Lower lobe of right lung (tissue), 2 donors: Measurements from ENCODE around the gene ADORA2A. TPM values are rescaled to one million over a fixed set of nuclear protein-coding genes. Genes with fewer than 3 reads are reported as not detected.

Source experiments
- ATAC-seq, 2 donors: fragments of 200-7000 bp; cut with Tn5 transposase; one replicate each; pipeline ENCODE4 v1.9.1; 2020 to 2022; ENCODE audit warnings: mild to moderate bottlenecking in 2 of 2, moderate library complexity in 2 of 2
- DNase-seq: peaks from one replicate; pipeline ENCODE4 v3.0.0-alpha.2; 2020
- H3K27ac ChIP-seq: fragments of 200-600 bp; one replicate; pipeline ENCODE4 v1.8.0; 2022
- H3K27me3 ChIP-seq: fragments of 200-600 bp; one replicate; pipeline ENCODE4 v1.8.0; 2022; ENCODE audit warnings: low read depth
- H3K36me3 ChIP-seq: fragments of 200-600 bp; one replicate; pipeline ENCODE4 v1.8.0; 2022; ENCODE audit warnings: mild to moderate bottlenecking
- H3K4me1 ChIP-seq: fragments of 200-600 bp; one replicate; pipeline ENCODE4 v1.8.0; 2022
- H3K4me3 ChIP-seq: fragments of 200-600 bp; one replicate; pipeline ENCODE4 v1.8.0; 2022; ENCODE audit warnings: mild to moderate bottlenecking
- H3K9me3 ChIP-seq: fragments of 200-600 bp; one replicate; pipeline ENCODE4 v1.8.0; 2022
- CTCF ChIP-seq: fragments of 200-600 bp; IDR thresholded peaks from one replicate; pipeline ENCODE4 v1.8.0; 2022; ENCODE audit warnings: antibody characterized with exemption, mild to moderate bottlenecking
- intact Hi-C: fragments of 100-400 bp; cut with DNase I; formaldehyde crosslinking; loops from one replicate; pipeline ENCODE4 v1.11.0; 2022
- total RNA-seq: library from RNA; stranded (reverse); fragmentation: NEBNext Ultra II Directional; extraction: Animal tissue kit (Norgen Biotek cat#: 25700); gene quantifications from one replicate; pipeline ENCODE4 v1.2.1, GENCODE V29; 2021
- donor health status: DM: no; HTN: yes; CAD: no; lungs with severe emphysema.

The ADORA2A gene
- total RNA-seq, 1 donor from 2014 or later, result 16.0 TPM

GRCh38 chr22:24428751-24429410 is 1.5 kb downstream of the ADORA2A start:
- intact Hi-C loops, result no loop called here
- Histone ChIP-seq H3K27me3 (peaks cover 13% of the 10 kb centered on the region), H3K36me3 (no peaks in the 10 kb centered on the region), H3K9me3 (no peaks in the 10 kb centered on the region), H3K27ac (peak overlapping the region; percentile 12), H3K4me1 (peaks cover 79% of the 10 kb centered on the region), H3K4me3 (peak overlapping the region; percentile 37)
- peak; percentile 26 for DNase-seq
- no peak for TF ChIP-seq CTCF
- no peak for ATAC-seq

GRCh38 chr22:24429411-24430365 is 2.3 kb downstream of the ADORA2A start:
- ATAC-seq (no peak), DNase-seq (peak; percentile 19)
- H3K4me3 ChIP-seq, result no peak overlapping the region
- no peaks in the 10 kb centered on the region for H3K36me3 ChIP-seq
- H3K27me3 ChIP-seq, result peaks cover 8% of the 10 kb centered on the region
- intact Hi-C loops, result no loop called here
- H3K4me1 ChIP-seq, result peaks cover 87% of the 10 kb centered on the region
- no peaks in the 10 kb centered on the region for H3K9me3 ChIP-seq
- TF ChIP-seq CTCF, result no peak
- H3K27ac ChIP-seq, result peak overlapping the region; percentile 22

- H3K27me3 ChIP-seq, result no peaks in the 10 kb centered on the region
- no peaks in the 10 kb centered on the region for H3K36me3 ChIP-seq
- intact Hi-C loops, result no loop called here
- H3K4me1 ChIP-seq, result peaks cover 91% of the 10 kb centered on the region
- no peak for TF ChIP-seq CTCF
- DNase-seq, result no peak
- no peak overlapping the region for H3K27ac ChIP-seq
- no peak for ATAC-seq
- H3K9me3 ChIP-seq, result no peaks in the 10 kb centered on the region
- no peak overlapping the region for H3K4me3 ChIP-seq
Observed at GRCh38 chr22:24430431-24431308, 3.3 kb downstream of the ADORA2A start.

GRCh38 chr22:24431309-24432034 is 4.1 kb downstream of the ADORA2A start:
- no peak for TF ChIP-seq CTCF
- ATAC-seq, result no peak
- H3K36me3 ChIP-seq, result no peaks in the 10 kb centered on the region
- no peaks in the 10 kb centered on the region for H3K9me3 ChIP-seq
- intact Hi-C loops, result no loop called here
- DNase-seq, result no peak
- no peak overlapping the region for H3K4me3 ChIP-seq
- H3K4me1 ChIP-seq, result peaks cover 95% of the 10 kb centered on the region
- peak overlapping the region; percentile 65 for H3K27ac ChIP-seq
- no peaks in the 10 kb centered on the region for H3K27me3 ChIP-seq
